OCI-LY3 (cell line): ENCODE results near the gene EIF4E3.

Experiments used
- H2AFZ ChIP-seq: fragments of 200-600, 300-600 bp; shearing (Covaris generic); 2 replicates; pipeline ENCODE4 v1.6.0; 2014; ENCODE audit warnings: antibody characterized with exemption, low read depth, low read length
- H3K27ac ChIP-seq: fragments of 200-600, 300-600 bp; sonication (generic); 2 replicates; pipeline ENCODE4 v1.5.1; 2014; ENCODE audit warnings: mild to moderate bottlenecking, low read length, moderate library complexity, mixed read lengths
- H3K27me3 ChIP-seq: fragments of 200-600, 300-600 bp; sonication (generic); 2 replicates; pipeline ENCODE4 v1.6.1; 2014; ENCODE audit warnings: low read depth, low read length, mixed read lengths
- H3K36me3 ChIP-seq: fragments of 200-600, 300-600 bp; sonication (generic); replicated peaks from 2 replicates; pipeline ENCODE3; 2014; ENCODE audit warnings: low read depth, low read length, mixed read lengths
- H3K4me1 ChIP-seq: fragments of 300-600, 200-600 bp; sonication (generic); 2 replicates; pipeline ENCODE4 v1.6.1; 2014; ENCODE audit warnings: low read length, mixed read lengths
- H3K4me2 ChIP-seq: fragments of 200-600, 300-600 bp; sonication (generic); 2 replicates; pipeline ENCODE4 v1.6.1; 2014; ENCODE audit warnings: low read length, mixed read lengths
- H3K4me3 ChIP-seq: fragments of 300-600, 200-600 bp; sonication (generic); 2 replicates; pipeline ENCODE4 v1.5.1; 2014; ENCODE audit warnings: antibody characterized with exemption, mild to moderate bottlenecking, low read length, moderate library complexity
- H3K79me2 ChIP-seq: fragments of 300-600, 200-600 bp; shearing (Covaris generic); 2 replicates; pipeline ENCODE4 v1.6.1; 2014; ENCODE audit warnings: mild to moderate bottlenecking, low read length, mixed read lengths
- H3K9ac ChIP-seq: fragments of 300-600, 200-600 bp; shearing (Covaris generic); 2 replicates; pipeline ENCODE4 v1.6.0; 2014; ENCODE audit warnings: mild to moderate bottlenecking, low read length, moderate library complexity
- H3K9me3 ChIP-seq: fragments of 200-600, 300-600 bp; shearing (Covaris generic); 2 replicates; pipeline ENCODE4 v1.6.1; 2014; ENCODE audit warnings: low read length, mixed read lengths; ENCODE audit not compliant: insufficient read depth
- H4K20me1 ChIP-seq: fragments of 200-600, 300-600 bp; sonication (generic); 2 replicates; pipeline ENCODE4 v1.6.1; 2016; ENCODE audit warnings: low read length, mixed read lengths; ENCODE audit not compliant: insufficient read depth
- EZH2phosphoT487 ChIP-seq: fragments of 200-600 bp; shearing (Covaris generic); IDR thresholded peaks from 2 replicates; pipeline ENCODE4 v1.6.1; 2018; ENCODE audit warnings: antibody characterized with exemption, mixed run types, low read depth
- TF ChIP-seq, protein P1 (sequence below): fragments of 200-600, 300-600 bp; sonication (generic); IDR thresholded peaks from 2 replicates; pipeline ENCODE4 v1.5.1; 2014; ENCODE audit warnings: antibody characterized with exemption, low read length, low read depth

Gene EIF4E3

GRCh38 chr3:71721002-71721401 is 4.2 kb downstream of the EIF4E3 start:
- TF ChIP-seq, protein P1, sequence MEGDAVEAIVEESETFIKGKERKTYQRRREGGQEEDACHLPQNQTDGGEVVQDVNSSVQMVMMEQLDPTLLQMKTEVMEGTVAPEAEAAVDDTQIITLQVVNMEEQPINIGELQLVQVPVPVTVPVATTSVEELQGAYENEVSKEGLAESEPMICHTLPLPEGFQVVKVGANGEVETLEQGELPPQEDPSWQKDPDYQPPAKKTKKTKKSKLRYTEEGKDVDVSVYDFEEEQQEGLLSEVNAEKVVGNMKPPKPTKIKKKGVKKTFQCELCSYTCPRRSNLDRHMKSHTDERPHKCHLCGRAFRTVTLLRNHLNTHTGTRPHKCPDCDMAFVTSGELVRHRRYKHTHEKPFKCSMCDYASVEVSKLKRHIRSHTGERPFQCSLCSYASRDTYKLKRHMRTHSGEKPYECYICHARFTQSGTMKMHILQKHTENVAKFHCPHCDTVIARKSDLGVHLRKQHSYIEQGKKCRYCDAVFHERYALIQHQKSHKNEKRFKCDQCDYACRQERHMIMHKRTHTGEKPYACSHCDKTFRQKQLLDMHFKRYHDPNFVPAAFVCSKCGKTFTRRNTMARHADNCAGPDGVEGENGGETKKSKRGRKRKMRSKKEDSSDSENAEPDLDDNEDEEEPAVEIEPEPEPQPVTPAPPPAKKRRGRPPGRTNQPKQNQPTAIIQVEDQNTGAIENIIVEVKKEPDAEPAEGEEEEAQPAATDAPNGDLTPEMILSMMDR, result no peak
- TF ChIP-seq EZH2phosphoT487, result no peak
- no peak overlapping the region for H3K4me3 ChIP-seq
- H3K9ac ChIP-seq, result no peak overlapping the region
- H2AFZ ChIP-seq, result no peak overlapping the region
- H3K9me3 ChIP-seq, result no peaks in the 10 kb centered on the region
- H3K27ac ChIP-seq, result no peak overlapping the region
- no peaks in the 10 kb centered on the region for H3K36me3 ChIP-seq
- peaks cover 13% of the 10 kb centered on the region for H3K4me1 ChIP-seq
- H3K27me3 ChIP-seq, result peaks cover 79% of the 10 kb centered on the region
- no peaks in the 10 kb centered on the region for H3K79me2 ChIP-seq
- H3K4me2 ChIP-seq, result no peak overlapping the region
- H4K20me1 ChIP-seq, result no peaks in the 10 kb centered on the region

DNA sequence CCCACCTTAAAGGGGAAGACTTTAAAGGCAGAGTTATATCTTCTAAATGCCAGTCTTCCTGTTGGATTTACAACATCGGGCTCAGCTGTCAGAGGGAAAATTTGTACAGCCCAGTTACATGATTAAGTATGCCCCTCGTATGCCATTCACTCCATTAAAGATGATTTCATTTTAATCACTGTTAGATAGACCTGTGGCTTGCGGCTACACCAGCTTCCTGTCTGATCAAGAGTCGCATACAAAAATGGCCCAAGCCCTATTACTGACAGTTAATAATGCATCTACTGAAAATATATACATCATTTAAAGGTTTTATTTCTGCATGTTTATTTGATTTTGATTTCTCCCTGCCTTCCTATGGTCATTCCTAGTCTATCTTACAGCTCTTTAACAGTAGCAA is 7.1 kb downstream of the EIF4E3 start:
- Histone ChIP-seq H3K79me2 (no peaks in the 10 kb centered on the region), H3K27ac (no peak overlapping the region), H3K4me3 (no peak overlapping the region), H3K9ac (no peak overlapping the region), H3K36me3 (no peaks in the 10 kb centered on the region), H3K9me3 (no peaks in the 10 kb centered on the region), H3K27me3 (peaks cover 72% of the 10 kb centered on the region), H4K20me1 (no peaks in the 10 kb centered on the region), H3K4me2 (no peak overlapping the region), H3K4me1 (no peaks in the 10 kb centered on the region), H2AFZ (no peak overlapping the region)
- TF ChIP-seq, protein P1, result no peak
- TF ChIP-seq EZH2phosphoT487, result no peak

- Histone ChIP-seq H3K4me2 (no peak overlapping the region), H2AFZ (no peak overlapping the region), H3K4me1 (peaks cover 5% of the 10 kb centered on the region), H3K4me3 (no peak overlapping the region), H3K79me2 (no peaks in the 10 kb centered on the region), H3K27me3 (peaks cover 72% of the 10 kb centered on the region), H4K20me1 (no peaks in the 10 kb centered on the region), H3K36me3 (no peaks in the 10 kb centered on the region), H3K9me3 (no peaks in the 10 kb centered on the region), H3K27ac (no peak overlapping the region), H3K9ac (no peak overlapping the region)
- TF ChIP-seq, protein P1, result no peak
- TF ChIP-seq EZH2phosphoT487, result no peak
Observed at GRCh38 chr3:71714595-71714994, 10.6 kb downstream of the EIF4E3 start.

DNA sequence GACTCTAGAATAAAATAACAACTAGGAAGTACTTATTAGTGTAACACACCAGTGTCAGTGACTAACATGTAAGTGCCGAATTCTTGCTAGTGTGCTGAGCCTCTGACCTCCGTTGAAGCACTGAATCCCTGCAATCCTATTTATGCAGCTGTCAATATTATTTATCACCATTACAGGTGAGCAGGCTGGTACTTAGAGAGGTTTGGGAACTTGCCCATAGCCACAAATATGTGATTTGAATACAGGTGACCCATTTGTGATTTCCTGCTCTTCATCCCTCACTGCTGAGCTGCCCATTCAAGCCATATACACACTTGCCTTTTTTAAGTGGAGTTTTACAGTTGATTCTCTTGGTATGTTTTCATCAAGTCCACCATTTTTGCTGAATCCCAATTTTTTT is 12.2 kb downstream of the EIF4E3 start:
- H3K79me2 ChIP-seq, result no peaks in the 10 kb centered on the region
- no peaks in the 10 kb centered on the region for H3K36me3 ChIP-seq

More for the DNA sequence above, 12.2 kb downstream of the EIF4E3 start:
- no peaks in the 10 kb centered on the region for H4K20me1 ChIP-seq
- H3K4me2 ChIP-seq, result no peak overlapping the region
- no peak overlapping the region for H3K9ac ChIP-seq
- TF ChIP-seq, protein P1, result no peak
- no peak for TF ChIP-seq EZH2phosphoT487
- no peak overlapping the region for H2AFZ ChIP-seq
- H3K27me3 ChIP-seq, result peaks cover 66% of the 10 kb centered on the region
- H3K9me3 ChIP-seq, result no peaks in the 10 kb centered on the region
- H3K4me1 ChIP-seq, result peaks cover 5% of the 10 kb centered on the region
- H3K4me3 ChIP-seq, result no peak overlapping the region
- H3K27ac ChIP-seq, result no peak overlapping the region
